HepG2 (cell line): ENCODE results near the gene ZWILCH. TPM values are rescaled to one million over a fixed set of nuclear protein-coding genes. Genes with fewer than 3 reads are reported as not detected.

Source experiments
- ATAC-seq: fragments of 200-7000 bp; cut with Tn5 transposase; 3 replicates; pipeline ENCODE4 v1.9.1; 2020; ENCODE audit warnings: mild to moderate bottlenecking, moderate library complexity
- BruUV-seq: library from RNA; stranded (reverse); fragments of 400-500 nt; replicated peaks from 2 replicates; lab custom pipeline; 2021; lab: Mats Ljungman, UMichigan
- CTCF ChIA-PET: fragments of 300-600 bp; formaldehyde crosslinking; extraction: SDS; loops from one replicate; lab custom pipeline; 2021; ENCODE audit warnings: low total read pairs, inconsistent platforms, low intra/inter-chr PET ratio; lab: Yijun Ruan, JAX
- POLR2A ChIA-PET: fragments of 350-600 bp; sonication (Branson Sonifier 250); formaldehyde crosslinking; loops from one replicate; lab custom pipeline; 2020; ENCODE audit warnings: antibody characterized with exemption, inconsistent platforms; lab: Yijun Ruan, JAX
- DNase-seq: peaks from one replicate; pipeline ENCODE4 v3.0.0-alpha.2; 2015; ENCODE audit warnings: low spot score
- FAIRE-seq: peaks from 3 replicates; lab custom pipeline; 2011; peaks lifted over from hg19 to GRCh38; lab: Jason Lieb, UNC
- H2AFZ ChIP-seq: one replicate; pipeline ENCODE4 v1.6.1; 2011; ENCODE audit warnings: low read length, inconsistent platforms
- H3K27ac ChIP-seq: fragments of 300-600 bp; 3 replicates; pipeline ENCODE4 v1.8.0; 2011; ENCODE audit warnings: mixed run types, mild to moderate bottlenecking, mixed read lengths, low read length, inconsistent platforms; ENCODE audit not compliant: insufficient read depth; ENCODE audit errors: extremely low read length
- H3K27me3 ChIP-seq, 2 experiments: fragments of 200-600 bp in 1 of 2; 2 replicates in 1 of 2; 3 replicates in 1 of 2; pipeline versions ENCODE4 v1.6.0 to v1.8.0; 2011; ENCODE audit warnings: low read length in 2 of 2, mild to moderate bottlenecking in 2 of 2, moderate library complexity in 2 of 2, inconsistent platforms in 1 of 2; ENCODE audit not compliant: insufficient read depth in 2 of 2, control insufficient read depth in 1 of 2
- H3K36me3 ChIP-seq, 2 experiments: fragments of 200-600 bp in 1 of 2; replicated peaks in 1 of 2; 2 replicates in 1 of 2; 3 replicates in 1 of 2; pipeline versions ENCODE4 v1.5.1 to v1.8.0; 2011; ENCODE audit warnings: low read length in 2 of 2, inconsistent platforms in 1 of 2; ENCODE audit not compliant: insufficient read depth in 2 of 2, control insufficient read depth in 1 of 2
- H3K4me1 ChIP-seq: 2 replicates; pipeline ENCODE4 v1.5.1; 2012; ENCODE audit warnings: low read length, inconsistent platforms; ENCODE audit not compliant: insufficient read depth
- H3K4me2 ChIP-seq: 2 replicates; pipeline ENCODE4 v1.6.0; 2011; ENCODE audit warnings: low read depth, low read length, inconsistent platforms
- H3K4me3 ChIP-seq, 3 experiments: fragments of 200-600 bp in 1 of 3; sonication (generic), shearing (Covaris generic) in 1 of 3; replicated peaks in 1 of 3; 2 replicates each; pipeline ENCODE4 v1.5.1; 2011 to 2016; ENCODE audit warnings: low read length in 3 of 3, inconsistent platforms in 2 of 3, low read depth in 2 of 3, mild to moderate bottlenecking in 2 of 3, control low read depth in 1 of 3, mixed read lengths in 1 of 3; ENCODE audit not compliant: insufficient read depth in 1 of 3
- H3K79me2 ChIP-seq: one replicate; pipeline ENCODE4 v1.6.1; 2011; ENCODE audit warnings: low read length, inconsistent platforms; ENCODE audit not compliant: insufficient read depth
- H3K9ac ChIP-seq: 2 replicates; pipeline ENCODE4 v1.6.0; 2011; ENCODE audit warnings: mild to moderate bottlenecking, low read depth, low read length, inconsistent platforms; ENCODE audit not compliant: insufficient read depth
- H3K9me3 ChIP-seq: 2 replicates; pipeline ENCODE4 v1.5.1; 2012; ENCODE audit warnings: mild to moderate bottlenecking, low read length
- H4K20me1 ChIP-seq: 2 replicates; pipeline ENCODE4 v1.6.0; 2011; ENCODE audit warnings: inconsistent platforms, mild to moderate bottlenecking, low read length, moderate library complexity; ENCODE audit not compliant: insufficient read depth
- ARHGAP35 ChIP-seq: sonication (generic); formaldehyde crosslinking; IDR thresholded peaks from 2 replicates; pipeline ENCODE4 v1.9.0; 2022; ENCODE audit warnings: mild to moderate bottlenecking, inconsistent platforms, moderate library complexity, missing genetic modification reagents, borderline replicate concordance
- CAMTA2 ChIP-seq: sonication (generic); formaldehyde crosslinking; IDR thresholded peaks from 2 replicates; pipeline ENCODE4 v1.4.0; 2020; ENCODE audit warnings: mild to moderate bottlenecking, missing genetic modification reagents, borderline replicate concordance
- ELF1 ChIP-seq: sonication (generic); formaldehyde crosslinking; IDR thresholded peaks from 2 replicates; pipeline ENCODE4 v1.4.0; 2020; ENCODE audit warnings: missing genetic modification reagents
- HHEX ChIP-seq: IDR thresholded peaks from 2 replicates; pipeline ENCODE4 v1.6.1; 2016; ENCODE audit warnings: control low read depth
- PRPF4 ChIP-seq: fragments of 200-400 bp; formaldehyde crosslinking; IDR thresholded peaks from 2 replicates; pipeline ENCODE4 v1.6.1; 2016; ENCODE audit warnings: low read length, low read depth; ENCODE audit not compliant: poor library complexity, severe bottlenecking
- SPEN ChIP-seq: sonication (generic); formaldehyde crosslinking; IDR thresholded peaks from 2 replicates; pipeline ENCODE4 v1.5.1; 2020; ENCODE audit warnings: low read depth, mild to moderate bottlenecking, missing genetic modification reagents
- TOPORS ChIP-seq: sonication (generic); formaldehyde crosslinking; IDR thresholded peaks from 2 replicates; pipeline ENCODE4 v1.8.0; 2023; ENCODE audit warnings: mild to moderate bottlenecking, missing genetic modification reagents
- ZBTB43 ChIP-seq: sonication (generic); formaldehyde crosslinking; conservative IDR thresholded peaks from 2 replicates; pipeline ENCODE4 v1.4.0; 2020; ENCODE audit warnings: missing genetic modification reagents
- ZFP82 ChIP-seq: sonication (generic); formaldehyde crosslinking; IDR thresholded peaks from 2 replicates; pipeline ENCODE4 v1.5.1; 2020; ENCODE audit warnings: mild to moderate bottlenecking, missing genetic modification reagents, borderline replicate concordance
- ZFX ChIP-seq: sonication (generic); formaldehyde crosslinking; IDR thresholded peaks from 2 replicates; pipeline ENCODE4 v1.4.0; 2020; ENCODE audit warnings: mild to moderate bottlenecking, low read depth, missing genetic modification reagents, moderate library complexity
- ZFYVE20 ChIP-seq: sonication (generic); formaldehyde crosslinking; IDR thresholded peaks from 2 replicates; pipeline ENCODE4 v1.8.0; 2023; ENCODE audit warnings: low read depth, mild to moderate bottlenecking, moderate library complexity, missing genetic modification reagents, borderline replicate concordance
- ZNF142 ChIP-seq: sonication (generic); formaldehyde crosslinking; IDR thresholded peaks from 2 replicates; pipeline ENCODE4 v1.4.0; 2020; ENCODE audit warnings: missing genetic modification reagents
- ZNF563 ChIP-seq: sonication (generic); formaldehyde crosslinking; IDR thresholded peaks from 2 replicates; pipeline ENCODE4 v1.8.0; 2022; ENCODE audit warnings: mild to moderate bottlenecking, moderate library complexity, missing genetic modification reagents
- ZNF672 ChIP-seq: sonication (generic); formaldehyde crosslinking; IDR thresholded peaks from 2 replicates; pipeline ENCODE4 v1.8.1; 2022; ENCODE audit warnings: missing genetic modification reagents
- ZNF780A ChIP-seq: sonication (generic); formaldehyde crosslinking; IDR thresholded peaks from 2 replicates; pipeline ENCODE4 v1.8.0; 2022; ENCODE audit warnings: mild to moderate bottlenecking, missing genetic modification reagents, moderate library complexity
- WGBS: methylation state at CpG from one replicate; pipeline ENCODE4 v1.1.6; 2017; ENCODE audit warnings: low lambda C conversion rate; 5-methylcytosine and 5-hydroxymethylcytosine counted together
- in situ Hi-C: cut with HindIII; loops from 2 replicates; pipeline ENCODE4 v1.10.0; 2017; ENCODE audit warnings: low pct_unique_long_range_greater_than_20kb; ENCODE audit not compliant: extremely low pct_ligation_motif_present
- intact Hi-C: fragments of 100-400 bp; cut with micrococcal nuclease; formaldehyde crosslinking; loops from one replicate; pipeline ENCODE4 v1.10.0; 2022; ENCODE audit not compliant: unreplicated experiment
- polyA plus RNA-seq, 8 experiments: library from polyadenylated mRNA; depleted of rRNA in 3 of 8; stranded (reverse) in 7 of 8; unstranded in 1 of 8; fragments of >200 nt; fragmentation: Illumina TruSeq in 4 of 8; extraction: Trizol in 4 of 8; gene quantifications; 2 replicates each; pipeline versions ENCODE4 v1.2.1 to v1.2.3, GENCODE V29; 2011 to 2016; ENCODE audit warnings: low read depth in 4 of 8, missing spikeins in 1 of 8, mixed read lengths in 1 of 8; ENCODE audit not compliant: insufficient read depth in 1 of 8
- total RNA-seq, 5 experiments: library from RNA; depleted of rRNA; stranded (reverse); fragments of >200 nt; fragmentation: Illumina TruSeq; extraction: Trizol; gene quantifications; 2 replicates each; pipeline ENCODE4 v1.2.3, GENCODE V29; 2016; ENCODE audit warnings: low read depth in 1 of 5
- TF ChIP-seq, protein P1 (sequence below): sonication (generic); formaldehyde crosslinking; IDR thresholded peaks from 2 replicates; pipeline ENCODE4 v1.4.0; 2020; ENCODE audit warnings: missing genetic modification reagents, borderline replicate concordance

Gene ZWILCH
- total and polyA plus RNA-seq, 2 of the 13 experiments (the other 11 are each of a cell fraction or from before 2014, with no cell fraction given) = 9.5 to 27.8 TPM

DNA sequence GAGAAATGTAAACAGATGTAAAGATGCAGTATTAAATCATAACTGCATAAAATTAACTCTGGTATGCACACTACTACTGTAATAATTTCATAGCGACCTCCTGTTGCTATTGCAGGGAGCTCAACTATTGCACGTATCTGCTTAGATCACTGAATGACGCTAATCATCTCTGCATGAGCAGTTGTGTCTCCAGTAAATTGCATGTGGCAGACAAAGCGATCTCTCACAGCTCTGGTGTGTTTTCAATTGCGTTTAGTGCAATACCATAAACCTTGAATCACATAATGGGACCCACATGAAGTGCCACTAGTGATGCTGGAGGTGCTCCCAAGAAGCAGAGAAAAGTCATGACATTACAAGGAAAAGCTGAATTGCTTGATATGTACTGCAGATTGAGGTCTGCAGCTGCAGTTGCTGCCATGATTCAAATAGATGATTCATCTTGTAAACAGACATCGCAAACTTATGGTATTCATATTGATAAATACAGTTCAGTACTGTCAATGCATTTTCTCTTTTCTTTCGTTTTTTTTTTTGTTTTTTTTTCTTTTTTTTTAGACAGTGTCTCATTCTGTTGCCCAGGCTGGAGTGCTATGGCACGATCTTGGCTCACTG is 90.9 kb downstream of the ZWILCH start:
- H3K4me1 ChIP-seq = no peaks in the 10 kb centered on the region
- 57% methylated on average over 8 of the region's 8 CpGs for WGBS
- FAIRE-seq = no peak
- ChIA-PET CTCF (no interaction called here), POLR2A (no interaction called here)
- no peaks in the 10 kb centered on the region for H3K9me3 ChIP-seq
- H3K9ac ChIP-seq = no peak overlapping the region
- no peak for DNase-seq
- H3K27me3 ChIP-seq = no peaks in the 10 kb centered on the region; a peak in 2 of 5 replicates
- H4K20me1 ChIP-seq = no peaks in the 10 kb centered on the region
- H3K79me2 ChIP-seq = no peaks in the 10 kb centered on the region
- H3K36me3 ChIP-seq = no peaks in the 10 kb centered on the region
- no TSS peak for BruUV-seq
- H2AFZ ChIP-seq = no peak overlapping the region
- H3K4me2 ChIP-seq = no peak overlapping the region
- intact Hi-C loops (no loop called here), in situ Hi-C loops (no loop called here)
- H3K4me3 ChIP-seq = no peak overlapping the region
- H3K27ac ChIP-seq = no peak overlapping the region
- TF ChIP-seq TOPORS (CRISPR knock-in tag) (no peak), ZNF563 (CRISPR knock-in tag) (no peak), ZFP82 (CRISPR knock-in tag) (no peak), ZFX (CRISPR knock-in tag) (no peak), ZNF672 (CRISPR knock-in tag) (no peak), ZNF780A (CRISPR knock-in tag) (no peak), PRPF4 (no peak), ZBTB43 (CRISPR knock-in tag) (no peak), ARHGAP35 (CRISPR knock-in tag) (no peak), ZNF142 (CRISPR knock-in tag) (no peak), HHEX (no peak), SPEN (CRISPR knock-in tag) (no peak), ZFYVE20 (CRISPR knock-in tag) (no peak), ELF1 (CRISPR knock-in tag) (no peak), CAMTA2 (CRISPR knock-in tag) (no peak)
- TF ChIP-seq, protein P1, sequence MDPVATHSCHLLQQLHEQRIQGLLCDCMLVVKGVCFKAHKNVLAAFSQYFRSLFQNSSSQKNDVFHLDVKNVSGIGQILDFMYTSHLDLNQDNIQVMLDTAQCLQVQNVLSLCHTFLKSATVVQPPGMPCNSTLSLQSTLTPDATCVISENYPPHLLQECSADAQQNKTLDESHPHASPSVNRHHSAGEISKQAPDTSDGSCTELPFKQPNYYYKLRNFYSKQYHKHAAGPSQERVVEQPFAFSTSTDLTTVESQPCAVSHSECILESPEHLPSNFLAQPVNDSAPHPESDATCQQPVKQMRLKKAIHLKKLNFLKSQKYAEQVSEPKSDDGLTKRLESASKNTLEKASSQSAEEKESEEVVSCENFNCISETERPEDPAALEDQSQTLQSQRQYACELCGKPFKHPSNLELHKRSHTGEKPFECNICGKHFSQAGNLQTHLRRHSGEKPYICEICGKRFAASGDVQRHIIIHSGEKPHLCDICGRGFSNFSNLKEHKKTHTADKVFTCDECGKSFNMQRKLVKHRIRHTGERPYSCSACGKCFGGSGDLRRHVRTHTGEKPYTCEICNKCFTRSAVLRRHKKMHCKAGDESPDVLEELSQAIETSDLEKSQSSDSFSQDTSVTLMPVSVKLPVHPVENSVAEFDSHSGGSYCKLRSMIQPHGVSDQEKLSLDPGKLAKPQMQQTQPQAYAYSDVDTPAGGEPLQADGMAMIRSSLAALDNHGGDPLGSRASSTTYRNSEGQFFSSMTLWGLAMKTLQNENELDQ (CRISPR knock-in tag) = no peak
- no peak for ATAC-seq
